Neural progenitor cell (in vitro differentiated cells): ENCODE data around the gene CKLF.

Experiments used
- CTCF ChIP-seq: fragments of 200-600 bp; sonication (generic); IDR thresholded peaks from 2 replicates; pipeline ENCODE4 v1.5.1; 2017; ENCODE audit warnings: antibody characterized with exemption, mild to moderate bottlenecking
- EZH2 ChIP-seq: fragments of 200-600 bp; sonication (generic); IDR thresholded peaks from 2 replicates; pipeline ENCODE4 v1.6.1; 2017; ENCODE audit warnings: antibody characterized with exemption, mild to moderate bottlenecking, moderate library complexity

- no peak for TF ChIP-seq CTCF
- TF ChIP-seq EZH2 = no peak
Observed at GRCh38 chr16:66585481-66586239, 33.3 kb downstream of the CKLF start.
